K562 (cell line): ENCODE results near the gene MALAT1. TPM values are rescaled to one million over a fixed set of nuclear protein-coding genes. Genes with fewer than 3 reads are reported as not detected.

Experiments
- CHD1 ChIP-seq: fragments of 200-600 bp; sonication (generic); IDR thresholded peaks from one replicate; pipeline ENCODE4 v1.6.1; 2012; ENCODE audit warnings: mild to moderate bottlenecking, moderate library complexity, low read length, inconsistent platforms
- CREB3L1 ChIP-seq: fragments of 450-650 bp; IDR thresholded peaks from 2 replicates; pipeline ENCODE4 v1.6.1; 2014; ENCODE audit warnings: low read depth, mild to moderate bottlenecking, moderate library complexity, borderline replicate concordance
- ETV5 ChIP-seq: sonication (generic); formaldehyde crosslinking; IDR thresholded peaks from 2 replicates; pipeline ENCODE4 v1.4.0; 2020; ENCODE audit warnings: low read depth, mild to moderate bottlenecking, missing genetic modification reagents
- ILF3 ChIP-seq: fragments of 450-650 bp; IDR thresholded peaks from 2 replicates; pipeline ENCODE4 v1.6.1; 2018; ENCODE audit warnings: antibody characterized with exemption, mild to moderate bottlenecking, moderate library complexity, borderline replicate concordance
- JUN ChIP-seq, 2 experiments: sonication (generic) in 1 of 2; formaldehyde crosslinking in 1 of 2; IDR thresholded peaks; 2 replicates each; pipeline versions ENCODE4 v1.6.1 to v1.8.0; 2012 to 2022; ENCODE audit warnings: borderline replicate concordance in 2 of 2, mild to moderate bottlenecking in 2 of 2, improper control_type of control experiment in 1 of 2, low read depth in 1 of 2, low read length in 1 of 2, missing genetic modification reagents in 1 of 2
- NUFIP1 ChIP-seq: fragments of 450-650 bp; IDR thresholded peaks from 2 replicates; pipeline ENCODE4 v1.6.1; 2018; ENCODE audit not compliant: partially characterized antibody
- PHF21A ChIP-seq: fragments of 450-650 bp; IDR thresholded peaks from 2 replicates; pipeline ENCODE4 v1.6.1; 2017; ENCODE audit warnings: low read depth, borderline replicate concordance
- POLR3G ChIP-seq: IDR thresholded peaks from 2 replicates; pipeline ENCODE4 v1.6.1; 2011; ENCODE audit not compliant: insufficient read length, insufficient replicate concordance; ENCODE audit errors: extremely low read depth
- PURB ChIP-seq: sonication (generic); formaldehyde crosslinking; IDR thresholded peaks from 2 replicates; pipeline ENCODE4 v1.9.0; 2021; ENCODE audit warnings: low read depth, mild to moderate bottlenecking, missing genetic modification reagents
- RBM39 ChIP-seq: fragments of 200-400 bp; formaldehyde crosslinking; optimal IDR thresholded peaks from 2 replicates; pipeline ENCODE3; 2018; ENCODE audit warnings: low read depth, low read length
- WHSC1 ChIP-seq: IDR thresholded peaks from one replicate; pipeline ENCODE4 v1.6.1; 2012; ENCODE audit warnings: low read length, control low read depth, inconsistent platforms
- ZKSCAN3 ChIP-seq: fragments of 250-450 bp; sonication (Bioruptor Pico); IDR thresholded peaks from 2 replicates; pipeline ENCODE4 v1.4.0; 2020
- ZNF609 ChIP-seq: sonication (generic); formaldehyde crosslinking; IDR thresholded peaks from 2 replicates; pipeline ENCODE4 v1.8.1; 2023; ENCODE audit warnings: missing genetic modification reagents, mild to moderate bottlenecking, borderline replicate concordance
- ZNF75A ChIP-seq: fragments of 450-650 bp; formaldehyde crosslinking; IDR thresholded peaks from 2 replicates; pipeline ENCODE4 v1.4.0; 2020; ENCODE audit warnings: mild to moderate bottlenecking
- polyA plus RNA-seq, 8 experiments: library from polyadenylated mRNA; depleted of rRNA in 4 of 8; stranded (reverse) in 5 of 8; unstranded in 3 of 8; fragments of >200 nt; fragmentation: Nextera tagmentation in 2 of 8; fragmentation: Illumina TruSeq in 1 of 8; extraction: Ambion mirVana in 2 of 8; extraction: Trizol in 1 of 8; gene quantifications; 2 replicates each; pipeline versions ENCODE4 v1.2.1 to v1.2.3, GENCODE V29; 2011 to 2014; ENCODE audit warnings: inconsistent platforms in 1 of 8, missing spikeins in 1 of 8
- total RNA-seq, 7 experiments: library from RNA; depleted of rRNA in 6 of 7; stranded (reverse); fragments of >200 nt in 6 of 7; fragmentation: Illumina TruSeq in 2 of 7; extraction: Trizol in 2 of 7; gene quantifications; 2 replicates each; pipeline versions ENCODE4 v1.2.1 to v1.2.3, GENCODE V29; 2011 to 2021; ENCODE audit warnings: low replicate concordance in 1 of 7
- TF ChIP-seq, protein P1 (sequence below): fragments of 450-650 bp; IDR thresholded peaks from 2 replicates; pipeline ENCODE4 v1.6.1; 2016; ENCODE audit warnings: borderline replicate concordance
- TF ChIP-seq, protein P2 (sequence below): sonication (generic); formaldehyde crosslinking; IDR thresholded peaks from 2 replicates; pipeline ENCODE4 v1.4.0; 2020; ENCODE audit warnings: mild to moderate bottlenecking, missing genetic modification reagents

Gene MALAT1
- total and polyA plus RNA-seq, 9 of the 15 experiments (the other 6 are each of a cell fraction or from before 2014, with no cell fraction given): 363 to 8,715 (median 2,351) TPM

DNA sequence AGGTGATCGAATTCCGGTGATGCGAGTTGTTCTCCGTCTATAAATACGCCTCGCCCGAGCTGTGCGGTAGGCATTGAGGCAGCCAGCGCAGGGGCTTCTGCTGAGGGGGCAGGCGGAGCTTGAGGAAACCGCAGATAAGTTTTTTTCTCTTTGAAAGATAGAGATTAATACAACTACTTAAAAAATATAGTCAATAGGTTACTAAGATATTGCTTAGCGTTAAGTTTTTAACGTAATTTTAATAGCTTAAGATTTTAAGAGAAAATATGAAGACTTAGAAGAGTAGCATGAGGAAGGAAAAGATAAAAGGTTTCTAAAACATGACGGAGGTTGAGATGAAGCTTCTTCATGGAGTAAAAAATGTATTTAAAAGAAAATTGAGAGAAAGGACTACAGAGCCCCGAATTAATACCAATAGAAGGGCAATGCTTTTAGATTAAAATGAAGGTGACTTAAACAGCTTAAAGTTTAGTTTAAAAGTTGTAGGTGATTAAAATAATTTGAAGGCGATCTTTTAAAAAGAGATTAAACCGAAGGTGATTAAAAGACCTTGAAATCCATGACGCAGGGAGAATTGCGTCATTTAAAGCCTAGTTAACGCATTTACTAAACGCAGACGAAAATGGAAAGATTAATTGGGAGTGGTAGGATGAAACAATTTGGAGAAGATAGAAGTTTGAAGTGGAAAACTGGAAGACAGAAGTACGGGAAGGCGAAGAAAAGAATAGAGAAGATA lies at the start of gene MALAT1 (continued):
- no peak; the same call in 1 of the 2 replicates for TF ChIP-seq ZNF609 (CRISPR knock-in tag)
- peak; percentile 94 for TF ChIP-seq RBM39
- TF ChIP-seq, protein P1, sequence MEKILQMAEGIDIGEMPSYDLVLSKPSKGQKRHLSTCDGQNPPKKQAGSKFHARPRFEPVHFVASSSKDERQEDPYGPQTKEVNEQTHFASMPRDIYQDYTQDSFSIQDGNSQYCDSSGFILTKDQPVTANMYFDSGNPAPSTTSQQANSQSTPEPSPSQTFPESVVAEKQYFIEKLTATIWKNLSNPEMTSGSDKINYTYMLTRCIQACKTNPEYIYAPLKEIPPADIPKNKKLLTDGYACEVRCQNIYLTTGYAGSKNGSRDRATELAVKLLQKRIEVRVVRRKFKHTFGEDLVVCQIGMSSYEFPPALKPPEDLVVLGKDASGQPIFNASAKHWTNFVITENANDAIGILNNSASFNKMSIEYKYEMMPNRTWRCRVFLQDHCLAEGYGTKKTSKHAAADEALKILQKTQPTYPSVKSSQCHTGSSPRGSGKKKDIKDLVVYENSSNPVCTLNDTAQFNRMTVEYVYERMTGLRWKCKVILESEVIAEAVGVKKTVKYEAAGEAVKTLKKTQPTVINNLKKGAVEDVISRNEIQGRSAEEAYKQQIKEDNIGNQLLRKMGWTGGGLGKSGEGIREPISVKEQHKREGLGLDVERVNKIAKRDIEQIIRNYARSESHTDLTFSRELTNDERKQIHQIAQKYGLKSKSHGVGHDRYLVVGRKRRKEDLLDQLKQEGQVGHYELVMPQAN: 0 out of 2 replicates have a peak, but pooled peaks have one; percentile 48
- TF ChIP-seq ZKSCAN3 (CRISPR knock-in tag): no peak
- no peak for TF ChIP-seq POLR3G
- TF ChIP-seq ETV5 (CRISPR knock-in tag): peak; percentile 94
- TF ChIP-seq CHD1: peak; percentile 83
- TF ChIP-seq, protein P2, sequence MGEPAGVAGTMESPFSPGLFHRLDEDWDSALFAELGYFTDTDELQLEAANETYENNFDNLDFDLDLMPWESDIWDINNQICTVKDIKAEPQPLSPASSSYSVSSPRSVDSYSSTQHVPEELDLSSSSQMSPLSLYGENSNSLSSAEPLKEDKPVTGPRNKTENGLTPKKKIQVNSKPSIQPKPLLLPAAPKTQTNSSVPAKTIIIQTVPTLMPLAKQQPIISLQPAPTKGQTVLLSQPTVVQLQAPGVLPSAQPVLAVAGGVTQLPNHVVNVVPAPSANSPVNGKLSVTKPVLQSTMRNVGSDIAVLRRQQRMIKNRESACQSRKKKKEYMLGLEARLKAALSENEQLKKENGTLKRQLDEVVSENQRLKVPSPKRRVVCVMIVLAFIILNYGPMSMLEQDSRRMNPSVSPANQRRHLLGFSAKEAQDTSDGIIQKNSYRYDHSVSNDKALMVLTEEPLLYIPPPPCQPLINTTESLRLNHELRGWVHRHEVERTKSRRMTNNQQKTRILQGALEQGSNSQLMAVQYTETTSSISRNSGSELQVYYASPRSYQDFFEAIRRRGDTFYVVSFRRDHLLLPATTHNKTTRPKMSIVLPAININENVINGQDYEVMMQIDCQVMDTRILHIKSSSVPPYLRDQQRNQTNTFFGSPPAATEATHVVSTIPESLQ: peak; percentile 69; the same call in 1 of the 2 replicates
- peak; percentile 100 for TF ChIP-seq ILF3
- no peak for TF ChIP-seq PURB (CRISPR knock-in tag)
- TF ChIP-seq WHSC1: no peak
- TF ChIP-seq NUFIP1: no peak
- TF ChIP-seq JUN (IDR thresholded peaks at IDR 0.05; ENCODE audit: borderline replicate concordance, low read depth, low read length): peak; percentile 40; the same call in 1 of the 2 replicates
- TF ChIP-seq JUN (CRISPR knock-in tag; IDR thresholded peaks at IDR 0.05; ENCODE audit: borderline replicate concordance): peak; percentile 85; the same call in 1 of the 2 replicates
- peak; percentile 91 for TF ChIP-seq ZNF75A
- no peak for TF ChIP-seq PHF21A
- no peak for TF ChIP-seq CREB3L1
